HG03575 (cell line): ENCODE results near the gene CSNK1G2.

ENCODE experiments used
- ATAC-seq: cut with Tn5 transposase; IDR thresholded peaks from one replicate; pipeline ENCODE4 v1.9.1; 2021; ENCODE audit not compliant: unreplicated experiment, insufficient number of reproducible peaks, low FRiP score; ENCODE audit errors: extremely low read depth

The CSNK1G2 gene

GRCh38 chr19:1957562-1958248 lies 16.7 kb downstream of the CSNK1G2 start:
- ATAC-seq: no peak

GRCh38 chr19:1959928-1960589 lies 19.1 kb downstream of the CSNK1G2 start:
- ATAC-seq: no peak

GRCh38 chr19:1961000-1961883 lies 20.3 kb downstream of the CSNK1G2 start:
- no peak for ATAC-seq

- no peak for ATAC-seq
Measured at GRCh38 chr19:1962674-1963073, 21.7 kb downstream of the CSNK1G2 start.

GRCh38 chr19:1967087-1967608 lies 26.2 kb downstream of the CSNK1G2 start:
- no peak for ATAC-seq

- no peak for ATAC-seq
Measured at GRCh38 chr19:1968279-1969175, 27.6 kb downstream of the CSNK1G2 start.

GRCh38 chr19:1969176-1970002 lies 28.4 kb downstream of the CSNK1G2 start:
- no peak for ATAC-seq

- ATAC-seq: no peak
Measured at GRCh38 chr19:1970003-1970805, 29.2 kb downstream of the CSNK1G2 start.

- ATAC-seq: no peak
Measured at GRCh38 chr19:1970806-1971502, 30.0 kb downstream of the CSNK1G2 start.

GRCh38 chr19:1974381-1975161 lies 33.6 kb downstream of the CSNK1G2 start:
- no peak for ATAC-seq

- ATAC-seq: no peak
Measured at GRCh38 chr19:1975162-1975480, 34.1 kb downstream of the CSNK1G2 start.

GRCh38 chr19:1977120-1977519 lies 36.1 kb downstream of the CSNK1G2 start:
- ATAC-seq: no peak

GRCh38 chr19:1978346-1978894 lies 37.4 kb downstream of the CSNK1G2 start:
- no peak for ATAC-seq

GRCh38 chr19:1979017-1979416 lies 38.0 kb downstream of the CSNK1G2 start:
- ATAC-seq: no peak

GRCh38 chr19:1979642-1980041 lies 38.7 kb downstream of the CSNK1G2 start:
- ATAC-seq: no peak
